ENCODE data around the gene SLC2A13.

- TF ChIP-seq, protein P1, sequence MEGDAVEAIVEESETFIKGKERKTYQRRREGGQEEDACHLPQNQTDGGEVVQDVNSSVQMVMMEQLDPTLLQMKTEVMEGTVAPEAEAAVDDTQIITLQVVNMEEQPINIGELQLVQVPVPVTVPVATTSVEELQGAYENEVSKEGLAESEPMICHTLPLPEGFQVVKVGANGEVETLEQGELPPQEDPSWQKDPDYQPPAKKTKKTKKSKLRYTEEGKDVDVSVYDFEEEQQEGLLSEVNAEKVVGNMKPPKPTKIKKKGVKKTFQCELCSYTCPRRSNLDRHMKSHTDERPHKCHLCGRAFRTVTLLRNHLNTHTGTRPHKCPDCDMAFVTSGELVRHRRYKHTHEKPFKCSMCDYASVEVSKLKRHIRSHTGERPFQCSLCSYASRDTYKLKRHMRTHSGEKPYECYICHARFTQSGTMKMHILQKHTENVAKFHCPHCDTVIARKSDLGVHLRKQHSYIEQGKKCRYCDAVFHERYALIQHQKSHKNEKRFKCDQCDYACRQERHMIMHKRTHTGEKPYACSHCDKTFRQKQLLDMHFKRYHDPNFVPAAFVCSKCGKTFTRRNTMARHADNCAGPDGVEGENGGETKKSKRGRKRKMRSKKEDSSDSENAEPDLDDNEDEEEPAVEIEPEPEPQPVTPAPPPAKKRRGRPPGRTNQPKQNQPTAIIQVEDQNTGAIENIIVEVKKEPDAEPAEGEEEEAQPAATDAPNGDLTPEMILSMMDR (IDR thresholded peaks at IDR 0.05), result no peak
- no peak for TF ChIP-seq POLR2A (IDR thresholded peaks at IDR 0.05)
Observed at GRCh38 chr12:39966721-39967120, 139.2 kb downstream of the SLC2A13 start.
